Activated CD4-positive, alpha-beta T cell treated with anti-CD3 and anti-CD28 coated beads, Interleukin-2, amount 50 U/mL, for 48 hours (primary cell): Measurements from ENCODE around the gene ZNF496.

Source experiments
- DNase-seq, 2 experiments: peaks; one replicate each; pipeline ENCODE4 v3.0.0-alpha.2; 2020

The ZNF496 gene

GRCh38 chr1:247326411-247327130 is 5.1 kb downstream of the ZNF496 start:
- no peak for DNase-seq

GRCh38 chr1:247324923-247325322 is 6.7 kb downstream of the ZNF496 start:
- DNase-seq = no peak

- no peak for DNase-seq
These were observed 7.4 kb downstream of the ZNF496 start for GRCh38 chr1:247324204-247324787.

DNA sequence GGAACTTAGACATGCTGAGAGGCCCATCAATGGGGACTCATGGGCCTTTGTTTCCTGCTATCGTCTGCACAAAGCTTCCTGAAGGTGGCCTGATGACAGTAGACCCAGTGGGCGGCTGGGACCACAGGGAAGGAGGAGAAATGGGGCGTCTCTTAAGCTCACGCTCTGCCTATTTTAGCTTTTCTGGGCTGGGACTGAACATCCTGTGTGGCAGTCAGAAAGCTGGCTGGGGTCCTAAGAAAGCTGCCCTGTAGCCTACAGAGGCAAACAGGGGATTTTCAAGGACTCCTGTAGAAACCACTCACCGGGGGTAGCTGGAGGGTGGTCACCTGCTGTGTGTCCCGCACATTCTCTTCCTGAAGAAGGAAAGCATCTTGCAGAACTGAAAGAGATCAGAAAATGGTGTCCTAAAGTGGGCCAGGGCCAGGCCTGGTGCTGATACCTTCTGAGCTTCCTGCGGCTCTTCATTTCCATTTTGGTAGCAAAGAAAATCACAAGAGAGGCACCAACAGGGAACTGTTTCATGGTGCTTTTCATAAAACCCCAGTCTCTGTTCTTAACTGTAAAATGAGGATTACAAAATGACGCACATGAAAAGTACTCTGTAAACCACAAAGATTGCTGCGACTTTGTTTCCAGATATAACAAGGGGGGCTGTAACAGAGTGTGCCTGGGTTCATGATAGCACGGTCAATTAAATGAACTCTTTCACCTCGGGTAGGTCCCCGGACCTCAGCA is 8.6 kb downstream of the ZNF496 start:
- DNase-seq = no peak

GRCh38 chr1:247322442-247322841 is 9.2 kb downstream of the ZNF496 start:
- no peak for DNase-seq

- no peak for DNase-seq
These were observed 14.0 kb downstream of the ZNF496 start for GRCh38 chr1:247317702-247318101.

- no peak for DNase-seq
These were observed 15.0 kb downstream of the ZNF496 start for GRCh38 chr1:247316590-247317197.

DNA sequence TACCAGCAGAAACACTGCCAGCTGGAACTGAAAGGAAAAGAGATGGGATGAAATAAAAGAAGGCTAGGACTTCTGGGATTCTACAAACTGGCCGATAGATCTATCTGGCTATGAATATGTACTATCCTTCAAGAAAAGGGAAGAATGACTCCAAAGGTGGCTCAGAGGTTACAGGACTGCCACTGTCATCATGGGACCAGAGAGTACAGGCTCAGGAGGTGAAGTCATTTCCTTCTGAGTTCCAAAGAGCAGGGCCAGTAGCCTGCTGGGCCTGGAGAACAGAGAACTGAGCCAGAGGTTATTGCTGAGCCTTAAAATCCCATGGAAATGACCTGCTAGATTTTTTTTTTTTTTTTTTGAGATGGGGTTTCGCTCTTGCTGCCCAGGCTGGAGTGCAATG is 27.6 kb downstream of the ZNF496 start:
- DNase-seq = no peak

- DNase-seq = no peak
These were observed 28.5 kb downstream of the ZNF496 start for GRCh38 chr1:247303216-247303615.

DNA sequence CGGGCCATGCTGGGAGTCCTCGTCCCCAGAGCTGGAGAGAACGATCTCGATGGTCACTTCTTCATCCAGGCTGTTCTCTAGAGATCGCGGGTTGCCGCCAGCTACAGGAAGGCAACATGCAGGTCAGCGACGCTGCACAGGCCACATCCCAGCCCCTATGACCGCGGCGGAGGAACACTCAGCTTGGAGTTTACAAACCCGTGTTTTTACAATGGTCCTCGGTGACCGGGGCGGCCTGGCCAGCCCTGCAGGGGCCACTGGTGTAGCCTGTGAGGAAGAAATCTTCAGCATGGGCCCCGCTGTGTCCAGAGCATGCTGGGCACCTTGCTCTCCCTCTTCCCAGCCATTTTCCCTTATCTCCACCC is 30.5 kb downstream of the ZNF496 start:
- no peak for DNase-seq

DNA sequence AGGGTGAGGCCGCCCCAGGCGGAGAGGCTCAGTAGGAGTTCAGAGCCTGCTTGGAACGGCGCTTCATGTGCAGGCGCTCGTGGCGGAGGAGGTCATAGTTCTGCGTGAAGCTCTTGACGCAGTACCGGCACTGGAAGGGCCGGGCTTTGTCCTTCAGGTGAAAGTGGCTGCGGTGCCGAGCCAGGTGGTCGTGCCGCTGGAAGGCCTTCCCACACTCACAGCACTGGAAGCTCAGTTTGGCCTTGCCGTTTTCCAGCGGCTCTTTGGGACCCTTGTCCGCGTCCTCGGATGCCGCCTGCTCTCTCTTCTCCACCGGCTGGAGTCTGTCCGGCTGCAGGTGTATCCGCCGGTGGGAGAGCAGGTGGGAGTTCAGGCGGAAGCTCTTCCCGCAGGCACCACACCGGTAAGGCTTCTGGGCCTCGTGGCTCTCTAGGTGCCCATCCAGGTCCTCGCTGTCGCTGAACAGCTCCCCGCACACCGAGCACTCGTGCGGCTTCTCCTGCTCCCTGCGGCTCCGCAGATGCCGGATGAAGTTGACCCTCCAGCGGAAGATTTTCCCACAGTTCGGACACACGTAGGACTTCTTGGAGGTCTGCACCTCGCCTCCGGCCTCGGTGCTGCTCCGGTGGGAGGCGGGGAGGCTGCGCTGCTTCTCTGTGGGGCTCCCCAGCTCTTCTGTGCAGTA is 31.0 kb downstream of the ZNF496 start:
- DNase-seq = no peak

DNA sequence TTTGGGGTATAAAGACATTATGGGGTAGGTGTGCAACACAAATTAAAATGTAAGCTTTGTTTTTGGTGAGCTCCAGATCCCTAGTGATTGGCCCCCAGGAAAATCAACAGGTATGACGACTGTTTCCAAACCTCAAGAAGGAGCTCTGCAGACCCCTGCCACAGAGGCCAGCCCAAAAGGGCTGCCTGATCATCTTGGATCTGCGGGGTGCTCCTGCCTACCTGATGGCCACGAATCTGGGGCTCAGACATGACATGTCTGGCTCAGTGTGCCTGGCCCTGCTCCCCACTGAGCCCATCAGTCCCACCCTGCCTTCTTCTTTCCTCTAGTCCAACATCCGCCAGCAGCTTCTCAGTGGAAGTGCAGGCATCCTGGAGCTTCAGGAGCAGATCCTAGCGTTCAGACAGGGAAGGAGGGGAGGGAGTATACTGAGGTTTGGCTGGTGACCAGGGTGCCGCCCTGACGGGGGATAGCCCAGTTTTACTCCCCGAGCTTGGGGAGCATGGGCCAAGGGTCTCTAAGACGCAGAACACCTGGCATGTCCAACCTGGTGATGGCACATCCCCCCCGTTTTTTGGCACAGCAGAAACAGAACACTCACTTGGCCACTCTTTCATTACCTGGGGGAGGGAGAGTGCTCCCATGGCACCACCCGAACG is 31.8 kb downstream of the ZNF496 start:
- DNase-seq = no peak

DNA sequence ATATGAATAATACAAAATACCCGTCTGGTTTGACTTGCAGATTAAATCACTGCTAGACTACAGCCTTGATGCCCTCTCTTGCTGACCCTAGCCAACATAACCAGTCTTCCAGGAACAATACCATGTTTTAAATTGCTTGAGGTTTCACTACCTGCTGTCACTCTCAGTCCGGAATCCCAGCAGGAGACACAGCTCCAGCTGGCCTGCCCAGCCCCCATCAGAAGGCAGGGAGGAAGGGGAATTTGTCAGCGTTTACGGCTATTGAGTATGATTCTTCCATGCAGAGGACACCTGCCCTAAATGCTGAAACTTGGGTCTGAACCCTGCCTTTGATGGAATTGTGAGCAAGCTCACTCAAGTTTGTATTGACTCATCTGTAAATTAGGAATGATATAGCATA is 33.0 kb downstream of the ZNF496 start:
- no peak for DNase-seq

DNA sequence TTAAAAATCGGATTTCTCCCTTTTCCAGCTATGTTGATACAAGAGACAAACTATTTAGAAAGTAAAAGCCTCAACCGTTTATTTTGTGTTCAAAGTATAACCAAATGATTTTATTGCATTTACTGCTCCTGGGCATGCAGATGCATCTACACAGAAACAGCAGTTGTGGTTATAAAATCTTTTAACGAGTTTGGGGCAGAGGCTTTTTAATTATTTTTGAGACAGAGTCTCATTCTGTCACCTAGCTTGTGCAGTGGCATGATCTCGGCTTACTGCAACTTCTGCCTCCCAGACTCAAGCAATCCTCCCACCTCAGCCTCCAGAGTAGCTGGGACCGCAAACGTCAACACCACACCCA is 33.6 kb downstream of the ZNF496 start:
- no peak for DNase-seq

GRCh38 chr1:247297263-247298123 is 34.2 kb downstream of the ZNF496 start:
- DNase-seq = no peak

- DNase-seq = no peak
These were observed 35.0 kb downstream of the ZNF496 start for GRCh38 chr1:247296599-247297180.

GRCh38 chr1:247295746-247296145 is 35.9 kb downstream of the ZNF496 start:
- DNase-seq = no peak

GRCh38 chr1:247295274-247295684 is 36.4 kb downstream of the ZNF496 start:
- no peak for DNase-seq

DNA sequence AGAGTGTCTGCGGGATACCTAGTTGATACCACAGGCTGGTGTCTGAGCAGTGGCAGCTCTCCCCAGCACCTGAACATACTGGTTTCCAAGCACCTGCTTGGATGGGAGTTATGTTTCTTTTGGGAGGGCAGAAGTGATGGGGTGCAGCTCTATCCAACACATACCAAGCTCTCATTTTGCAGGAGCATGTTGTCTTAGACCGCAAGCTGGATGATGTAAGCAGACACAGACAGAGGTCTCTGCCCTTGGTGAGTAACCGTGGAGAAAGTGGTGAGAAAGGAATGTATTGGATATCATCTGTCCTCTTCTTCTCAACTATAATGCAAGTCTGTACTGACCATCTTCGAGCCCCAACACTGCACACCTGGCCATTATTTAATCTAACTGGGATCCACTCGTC is 37.4 kb downstream of the ZNF496 start:
- DNase-seq = no peak

- no peak for DNase-seq
These were observed 38.6 kb downstream of the ZNF496 start for GRCh38 chr1:247293047-247293446.

GRCh38 chr1:247291833-247292561 is 39.7 kb downstream of the ZNF496 start:
- DNase-seq = no peak
